Adipocyte (in vitro differentiated cells): ENCODE measurements around the gene PARN.
"Not testable (repeated sequence)": the region's sequence is repeated elsewhere in the genome, so short reads cannot be mapped to it uniquely, and the experiment has no call there.

Experiments used
- DNase-seq: peaks from one replicate; pipeline ENCODE4 v3.0.0-alpha.2; 2015; ENCODE audit warnings: low read depth
- H3K27me3 ChIP-seq: replicated peaks from 2 replicates; pipeline ENCODE4 v1.7.0; 2013; ENCODE audit warnings: mild to moderate bottlenecking, low read length, moderate library complexity; ENCODE audit not compliant: control insufficient read depth, insufficient read depth
- H3K36me3 ChIP-seq: 2 replicates; pipeline ENCODE4 v1.7.0; 2013; ENCODE audit warnings: low read length, mild to moderate bottlenecking, moderate library complexity; ENCODE audit not compliant: control insufficient read depth, insufficient read depth, severe bottlenecking
- H3K4me1 ChIP-seq: 2 replicates; pipeline ENCODE4 v1.7.0; 2013; ENCODE audit warnings: mild to moderate bottlenecking, low read length, moderate library complexity; ENCODE audit not compliant: control insufficient read depth, insufficient read depth
- H3K4me3 ChIP-seq: 2 replicates; pipeline ENCODE4 v1.7.0; 2013; ENCODE audit warnings: mild to moderate bottlenecking, low read length, moderate library complexity
- H3K9ac ChIP-seq: 2 replicates; pipeline ENCODE4 v1.7.0; 2013; ENCODE audit warnings: mild to moderate bottlenecking, low read length, moderate library complexity
- H3K9me3 ChIP-seq: 2 replicates; pipeline ENCODE4 v1.7.0; 2013; ENCODE audit warnings: mild to moderate bottlenecking, low read length, moderate library complexity; ENCODE audit not compliant: control insufficient read depth

PARN gene

GRCh38 chr16:14403001-14403389, 227.1 kb downstream of the PARN start:
- not testable (repeated sequence) for H3K9ac ChIP-seq, H3K9me3 ChIP-seq, H3K4me3 ChIP-seq, H3K36me3 ChIP-seq, H3K27me3 ChIP-seq, DNase-seq
- peaks cover 32% of the 10 kb centered on the region for H3K4me1 ChIP-seq

- H3K9me3 ChIP-seq, H3K4me3 ChIP-seq, DNase-seq: not testable (repeated sequence)
Measured at GRCh38 chr16:14402114-14403000, 227.7 kb downstream of the PARN start.

GRCh38 chr16:14401711-14402061, 228.4 kb downstream of the PARN start:
- H3K9me3 ChIP-seq, H3K36me3 ChIP-seq, DNase-seq, H3K4me3 ChIP-seq, H3K27me3 ChIP-seq: not testable (repeated sequence)
- peak overlapping the region; percentile 54 for H3K9ac ChIP-seq
- H3K4me1 ChIP-seq = peaks cover 32% of the 10 kb centered on the region

More at GRCh38 chr16:14402114-14403000, 227.7 kb downstream of the PARN start:
- H3K36me3 ChIP-seq, H3K27me3 ChIP-seq, H3K9ac ChIP-seq: not testable (repeated sequence)
- H3K4me1 ChIP-seq = peaks cover 32% of the 10 kb centered on the region

GRCh38 chr16:14400978-14401710, 228.9 kb downstream of the PARN start:
- H3K36me3 ChIP-seq, H3K27me3 ChIP-seq, H3K4me3 ChIP-seq, DNase-seq, H3K9me3 ChIP-seq: not testable (repeated sequence)
- Histone ChIP-seq H3K4me1 (peaks cover 27% of the 10 kb centered on the region), H3K9ac (peak overlapping the region; percentile 54)

GRCh38 chr16:14400285-14400977, 229.6 kb downstream of the PARN start:
- Histone ChIP-seq H3K4me1 (peaks cover 24% of the 10 kb centered on the region), H3K27me3 (no peaks in the 10 kb centered on the region), H3K9me3 (no peaks in the 10 kb centered on the region), H3K9ac (peak overlapping the region; percentile 43), H3K36me3 (no peaks in the 10 kb centered on the region), H3K4me3 (no peak overlapping the region)
- DNase-seq = no peak

- DNase-seq = peak; percentile 93
- Histone ChIP-seq H3K36me3 (no peaks in the 10 kb centered on the region), H3K4me1 (peaks cover 24% of the 10 kb centered on the region), H3K9ac (peak overlapping the region; percentile 43), H3K4me3 (peak overlapping the region; percentile 31), H3K27me3 (no peaks in the 10 kb centered on the region), H3K9me3 (no peaks in the 10 kb centered on the region)
Measured at GRCh38 chr16:14399378-14400284, 230.4 kb downstream of the PARN start.

GRCh38 chr16:14398014-14398717, 231.9 kb downstream of the PARN start:
- Histone ChIP-seq H3K4me1 (peaks cover 24% of the 10 kb centered on the region), H3K9me3 (no peaks in the 10 kb centered on the region), H3K36me3 (no peaks in the 10 kb centered on the region), H3K4me3 (no peak overlapping the region), H3K9ac (no peak overlapping the region), H3K27me3 (no peaks in the 10 kb centered on the region)
- no peak for DNase-seq

GRCh38 chr16:14395710-14396304, 234.3 kb downstream of the PARN start:
- DNase-seq, H3K36me3 ChIP-seq, H3K9me3 ChIP-seq, H3K9ac ChIP-seq, H3K4me3 ChIP-seq, H3K27me3 ChIP-seq: not testable (repeated sequence)
- H3K4me1 ChIP-seq = peaks cover 18% of the 10 kb centered on the region

- Histone ChIP-seq H3K9ac (no peak overlapping the region), H3K4me1 (peaks cover 9% of the 10 kb centered on the region), H3K27me3 (no peaks in the 10 kb centered on the region), H3K9me3 (no peaks in the 10 kb centered on the region), H3K4me3 (no peak overlapping the region), H3K36me3 (no peaks in the 10 kb centered on the region)
- DNase-seq = no peak
Measured at GRCh38 chr16:14394834-14395233, 235.2 kb downstream of the PARN start.

- H3K36me3 ChIP-seq = no peaks in the 10 kb centered on the region
- no peaks in the 10 kb centered on the region for H3K9me3 ChIP-seq
- no peaks in the 10 kb centered on the region for H3K27me3 ChIP-seq
- no peaks in the 10 kb centered on the region for H3K4me1 ChIP-seq
- no peak overlapping the region for H3K9ac ChIP-seq
- DNase-seq = no peak
- H3K4me3 ChIP-seq = no peak overlapping the region
Measured at GRCh38 chr16:14392960-14393359, 237.1 kb downstream of the PARN start.
